ENCODE data around the gene ITGAL. TPM values are rescaled to one million over a fixed set of nuclear protein-coding genes. Genes with fewer than 3 reads are reported as not detected.

ITGAL gene
- total RNA-seq, 1 donor from 2014 or later: 0.23 TPM

DNA sequence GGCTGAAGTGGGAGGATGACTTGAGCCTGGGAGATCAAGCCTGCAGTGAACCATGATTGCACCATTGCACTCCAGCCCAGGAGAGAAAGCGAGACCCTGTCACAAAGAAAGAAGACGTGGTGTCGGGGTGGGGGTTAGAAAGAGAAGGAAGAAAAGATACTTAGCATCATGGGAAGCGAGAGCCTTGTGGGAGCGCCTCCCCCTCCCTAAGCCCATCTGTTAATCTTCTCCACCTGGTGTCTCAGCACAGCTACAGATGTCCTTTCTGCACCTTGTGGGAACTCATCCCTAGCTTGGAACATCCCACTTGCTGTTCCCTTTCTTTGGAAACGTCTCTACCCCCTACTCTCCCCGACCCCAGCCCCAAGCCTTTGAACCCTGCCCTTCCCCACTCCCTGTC lies 93.0 kb downstream of the ITGAL start:
- no peak for DNase-seq (ENCODE audit: low read depth)
- H3K9me3 Mint-ChIP-seq (ENCODE audit: unreplicated experiment): no peaks in the 10 kb centered on the region
- Histone ChIP-seq H3K79me2 (ENCODE audit: insufficient read depth, low read length) (no peaks in the 10 kb centered on the region), H3K9ac (ENCODE audit: low read length) (no peak overlapping the region), H3K4me2 (ENCODE audit: low read length) (no peak overlapping the region), H3K9me3 (ENCODE audit: insufficient read depth, low read depth, low read length) (no peaks in the 10 kb centered on the region), H3K36me3 (ENCODE audit: insufficient read depth, low read length) (no peaks in the 10 kb centered on the region), H2AFZ (ENCODE audit: low read depth, low read length) (no peak overlapping the region), H3K4me1 (ENCODE audit: insufficient read depth, low read length) (no peaks in the 10 kb centered on the region), H3K27me3 (ENCODE audit: insufficient read depth, low read length) (no peaks in the 10 kb centered on the region), H4K20me1 (ENCODE audit: insufficient read depth, low read length) (no peaks in the 10 kb centered on the region), H3K4me3 (ENCODE audit: insufficient read depth, low read depth, low read length) (no peak overlapping the region), H3K27ac (ENCODE audit: low read depth, low read length) (no peak overlapping the region)
- peaks cover 18% of the 10 kb centered on the region for H3K27me3 Mint-ChIP-seq (ENCODE audit: low read depth, unreplicated experiment)
- no peak overlapping the region for H3K27ac Mint-ChIP-seq (ENCODE audit: unreplicated experiment)
- H3K36me3 Mint-ChIP-seq (ENCODE audit: low read depth, unreplicated experiment): no peaks in the 10 kb centered on the region
- no peak overlapping the region for H3K4me3 Mint-ChIP-seq (ENCODE audit: unreplicated experiment)
- TF ChIP-seq EZH2 (IDR thresholded peaks at IDR 0.05; ENCODE audit: insufficient read depth, low read length): no peak
- TF ChIP-seq, protein P1, sequence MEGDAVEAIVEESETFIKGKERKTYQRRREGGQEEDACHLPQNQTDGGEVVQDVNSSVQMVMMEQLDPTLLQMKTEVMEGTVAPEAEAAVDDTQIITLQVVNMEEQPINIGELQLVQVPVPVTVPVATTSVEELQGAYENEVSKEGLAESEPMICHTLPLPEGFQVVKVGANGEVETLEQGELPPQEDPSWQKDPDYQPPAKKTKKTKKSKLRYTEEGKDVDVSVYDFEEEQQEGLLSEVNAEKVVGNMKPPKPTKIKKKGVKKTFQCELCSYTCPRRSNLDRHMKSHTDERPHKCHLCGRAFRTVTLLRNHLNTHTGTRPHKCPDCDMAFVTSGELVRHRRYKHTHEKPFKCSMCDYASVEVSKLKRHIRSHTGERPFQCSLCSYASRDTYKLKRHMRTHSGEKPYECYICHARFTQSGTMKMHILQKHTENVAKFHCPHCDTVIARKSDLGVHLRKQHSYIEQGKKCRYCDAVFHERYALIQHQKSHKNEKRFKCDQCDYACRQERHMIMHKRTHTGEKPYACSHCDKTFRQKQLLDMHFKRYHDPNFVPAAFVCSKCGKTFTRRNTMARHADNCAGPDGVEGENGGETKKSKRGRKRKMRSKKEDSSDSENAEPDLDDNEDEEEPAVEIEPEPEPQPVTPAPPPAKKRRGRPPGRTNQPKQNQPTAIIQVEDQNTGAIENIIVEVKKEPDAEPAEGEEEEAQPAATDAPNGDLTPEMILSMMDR (IDR thresholded peaks at IDR 0.05; ENCODE audit: insufficient read depth, low read depth, low read length): no peak
- FAIRE-seq: no peak
- H3K4me1 Mint-ChIP-seq (ENCODE audit: low read depth, unreplicated experiment): no peaks in the 10 kb centered on the region

DNA sequence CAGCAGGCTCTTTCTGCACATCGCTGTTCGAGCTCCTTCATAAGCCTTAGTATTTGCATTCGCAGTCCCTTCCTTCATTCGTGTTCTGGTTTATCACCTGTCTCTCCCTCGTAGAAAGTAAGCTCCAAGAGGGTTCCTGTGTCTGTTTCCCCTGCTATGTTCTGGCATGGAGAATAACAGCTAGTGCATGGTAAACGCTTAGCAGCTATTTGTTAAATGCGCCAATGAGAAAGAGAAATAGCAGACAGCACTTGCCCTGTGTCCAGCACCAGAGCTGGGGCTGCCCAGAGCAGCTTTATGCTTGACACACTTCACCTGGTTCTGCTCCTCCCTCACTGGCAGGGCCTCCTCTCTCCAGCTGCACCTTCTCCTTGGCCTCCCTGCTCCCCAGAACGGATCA lies 93.4 kb downstream of the ITGAL start:
- no peak overlapping the region for H3K27ac Mint-ChIP-seq (ENCODE audit: unreplicated experiment)
- Histone ChIP-seq H3K9ac (ENCODE audit: low read length) (no peak overlapping the region), H4K20me1 (ENCODE audit: insufficient read depth, low read length) (no peaks in the 10 kb centered on the region), H3K79me2 (ENCODE audit: insufficient read depth, low read length) (no peaks in the 10 kb centered on the region), H2AFZ (ENCODE audit: low read depth, low read length) (no peak overlapping the region), H3K27me3 (ENCODE audit: insufficient read depth, low read length) (no peaks in the 10 kb centered on the region), H3K36me3 (ENCODE audit: insufficient read depth, low read length) (no peaks in the 10 kb centered on the region), H3K4me1 (ENCODE audit: insufficient read depth, low read length) (peaks cover 3% of the 10 kb centered on the region), H3K4me2 (ENCODE audit: low read length) (no peak overlapping the region), H3K4me3 (ENCODE audit: insufficient read depth, low read depth, low read length) (no peak overlapping the region), H3K27ac (ENCODE audit: low read depth, low read length) (no peak overlapping the region), H3K9me3 (ENCODE audit: insufficient read depth, low read depth, low read length) (no peaks in the 10 kb centered on the region)
- FAIRE-seq (no peak), DNase-seq (ENCODE audit: low read depth) (no peak)
- H3K4me1 Mint-ChIP-seq (ENCODE audit: low read depth, unreplicated experiment): no peaks in the 10 kb centered on the region
- peaks cover 18% of the 10 kb centered on the region for H3K27me3 Mint-ChIP-seq (ENCODE audit: low read depth, unreplicated experiment)
- H3K9me3 Mint-ChIP-seq (ENCODE audit: unreplicated experiment): no peaks in the 10 kb centered on the region
- TF ChIP-seq EZH2 (IDR thresholded peaks at IDR 0.05; ENCODE audit: insufficient read depth, low read length): no peak
- TF ChIP-seq, protein P1 (IDR thresholded peaks at IDR 0.05; ENCODE audit: insufficient read depth, low read depth, low read length): no peak
- H3K4me3 Mint-ChIP-seq (ENCODE audit: unreplicated experiment): peak overlapping the region; percentile 54
- no peaks in the 10 kb centered on the region for H3K36me3 Mint-ChIP-seq (ENCODE audit: low read depth, unreplicated experiment)

DNA sequence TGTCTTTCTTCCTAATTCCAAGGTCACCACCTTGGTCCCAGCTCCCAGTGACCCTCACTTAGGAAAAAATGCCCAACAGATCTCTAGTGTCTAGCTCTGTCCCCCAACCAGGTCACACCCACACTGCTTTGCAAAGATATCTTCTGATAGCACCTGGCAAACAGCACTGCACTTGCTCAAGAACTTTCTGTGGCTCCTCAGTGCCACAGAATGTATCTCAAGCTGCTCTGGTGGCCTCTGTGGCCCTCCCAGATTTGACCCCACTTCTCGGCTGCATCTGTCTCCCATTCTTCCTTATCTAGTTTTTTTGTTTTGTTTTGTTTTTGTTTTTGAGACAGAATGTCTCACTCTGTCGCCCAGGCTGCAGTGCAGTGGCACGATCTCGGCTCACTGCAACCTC lies 94.0 kb downstream of the ITGAL start:
- no peaks in the 10 kb centered on the region for H3K9me3 ChIP-seq (ENCODE audit: insufficient read depth, low read depth, low read length)
- H3K36me3 Mint-ChIP-seq (ENCODE audit: low read depth, unreplicated experiment): no peaks in the 10 kb centered on the region
- H3K27ac ChIP-seq (ENCODE audit: low read depth, low read length): no peak overlapping the region
- H3K4me1 ChIP-seq (ENCODE audit: insufficient read depth, low read length): peaks cover 6% of the 10 kb centered on the region
- no peaks in the 10 kb centered on the region for H3K4me1 Mint-ChIP-seq (ENCODE audit: low read depth, unreplicated experiment)
- no peak overlapping the region for H3K4me3 Mint-ChIP-seq (ENCODE audit: unreplicated experiment)
- no peaks in the 10 kb centered on the region for H4K20me1 ChIP-seq (ENCODE audit: insufficient read depth, low read length)
- H3K9me3 Mint-ChIP-seq (ENCODE audit: unreplicated experiment): no peaks in the 10 kb centered on the region
- H3K27me3 Mint-ChIP-seq (ENCODE audit: low read depth, unreplicated experiment): peaks cover 16% of the 10 kb centered on the region
- no peak overlapping the region for H3K4me2 ChIP-seq (ENCODE audit: low read length)
- no peaks in the 10 kb centered on the region for H3K79me2 ChIP-seq (ENCODE audit: insufficient read depth, low read length)
- no peak overlapping the region for H3K9ac ChIP-seq (ENCODE audit: low read length)
- no peak overlapping the region for H2AFZ ChIP-seq (ENCODE audit: low read depth, low read length)
- no peaks in the 10 kb centered on the region for H3K36me3 ChIP-seq (ENCODE audit: insufficient read depth, low read length)
- no peaks in the 10 kb centered on the region for H3K27me3 ChIP-seq (ENCODE audit: insufficient read depth, low read length)
- no peak for TF ChIP-seq EZH2 (IDR thresholded peaks at IDR 0.05; ENCODE audit: insufficient read depth, low read length)
- TF ChIP-seq, protein P1 (IDR thresholded peaks at IDR 0.05; ENCODE audit: insufficient read depth, low read depth, low read length): no peak
- DNase-seq (ENCODE audit: low read depth): no peak
- H3K27ac Mint-ChIP-seq (ENCODE audit: unreplicated experiment): no peak overlapping the region
- no peak overlapping the region for H3K4me3 ChIP-seq (ENCODE audit: insufficient read depth, low read depth, low read length)
- no peak for FAIRE-seq

Measured in astrocyte (in vitro differentiated cells and primary cell).